GM21515 (cell line): ENCODE measurements around the gene ROBO4.

ENCODE experiments used
- ATAC-seq: cut with Tn5 transposase; IDR thresholded peaks from one replicate; pipeline ENCODE4 v1.9.1; 2021; ENCODE audit not compliant: unreplicated experiment

The ROBO4 gene

GRCh38 chr11:124844664-124845079 lies 53.0 kb downstream of the ROBO4 start:
- ATAC-seq: no peak

DNA sequence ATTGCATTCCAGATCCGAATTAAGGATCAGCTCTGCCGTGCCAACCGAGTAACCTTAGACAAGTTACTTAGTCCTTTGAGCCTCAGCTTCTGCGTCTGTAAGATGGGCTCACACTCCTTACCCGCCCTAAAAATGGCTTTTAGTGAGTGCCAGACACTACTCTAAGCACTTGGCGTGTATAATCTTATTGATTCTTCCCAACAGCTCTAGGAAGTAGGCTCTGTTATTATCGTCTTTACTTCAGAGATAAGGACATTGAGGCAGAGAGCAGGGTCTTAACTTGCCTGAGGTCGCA lies 54.1 kb downstream of the ROBO4 start:
- no peak for ATAC-seq

GRCh38 chr11:124842305-124842704 lies 55.4 kb downstream of the ROBO4 start:
- ATAC-seq: no peak

GRCh38 chr11:124841840-124842239 lies 55.8 kb downstream of the ROBO4 start:
- ATAC-seq: no peak

DNA sequence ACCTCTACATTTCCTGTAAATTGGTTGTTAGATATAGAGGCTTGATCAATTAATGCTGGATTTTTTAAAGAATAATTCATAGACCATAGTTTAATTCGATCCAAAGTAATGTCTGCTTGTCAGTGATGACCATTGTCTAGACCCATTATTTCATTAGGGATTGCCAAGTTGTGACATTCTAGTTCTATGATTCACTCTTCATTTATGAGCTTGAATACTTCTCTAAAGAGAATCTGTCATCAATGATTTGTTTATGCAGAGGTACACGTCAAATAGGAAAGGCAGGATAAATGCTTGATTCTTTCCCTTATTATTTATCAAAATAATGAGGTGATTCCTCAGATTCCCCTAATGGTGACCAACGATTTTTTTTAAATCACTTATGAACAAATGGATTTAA lies 56.5 kb downstream of the ROBO4 start:
- ATAC-seq: no peak

DNA sequence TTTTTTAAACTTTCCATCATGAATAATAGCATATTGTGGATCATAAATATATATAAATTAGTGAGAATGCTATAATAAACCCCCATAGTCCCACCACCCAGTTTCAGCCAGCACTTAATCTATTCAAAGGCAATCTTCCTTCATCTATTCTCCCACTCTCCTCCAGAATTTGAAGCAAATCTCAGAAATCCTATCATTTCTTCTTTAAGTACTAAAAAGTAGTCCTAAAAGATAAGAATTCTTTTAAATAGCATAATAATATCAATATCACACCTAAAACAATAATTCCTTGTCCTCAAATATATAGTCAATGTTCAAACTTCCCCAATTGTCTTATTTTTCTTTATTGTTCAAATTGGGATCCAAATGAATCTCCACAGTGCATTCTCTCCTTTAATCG lies 57.0 kb downstream of the ROBO4 start:
- no peak for ATAC-seq

DNA sequence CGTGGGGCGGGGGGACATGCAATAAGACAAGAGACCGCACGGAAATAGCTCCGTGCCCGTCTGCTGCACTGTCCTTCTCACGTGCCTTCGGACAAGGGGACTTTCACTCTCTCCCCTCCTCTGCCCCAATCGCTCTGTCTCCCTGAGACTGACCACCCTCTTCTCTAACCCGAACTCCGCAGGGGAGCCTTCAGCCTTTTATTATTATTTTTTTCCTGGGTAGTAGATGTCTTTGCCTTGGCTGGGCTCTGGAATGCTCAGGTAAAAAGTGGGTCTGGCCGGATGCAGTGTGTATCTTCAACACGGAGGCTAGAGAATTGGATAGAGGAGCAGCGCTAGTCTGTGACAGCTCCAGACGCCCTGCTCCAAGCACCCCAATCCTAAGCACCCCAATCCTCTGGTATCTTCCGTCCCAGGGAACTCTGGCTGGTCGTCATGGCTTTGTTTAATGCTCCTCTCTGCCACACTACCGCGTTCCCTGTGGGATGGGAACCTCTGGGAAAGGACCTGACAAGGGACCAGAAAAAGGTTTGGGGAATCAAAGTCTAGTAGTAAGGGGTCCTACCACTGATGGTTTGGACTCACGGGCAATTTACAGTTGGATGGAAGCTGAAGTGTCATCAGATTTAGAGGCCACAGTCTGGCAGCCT lies 57.6 kb downstream of the ROBO4 start:
- ATAC-seq: no peak

GRCh38 chr11:124839128-124839971 lies 58.3 kb downstream of the ROBO4 start:
- ATAC-seq: no peak

DNA sequence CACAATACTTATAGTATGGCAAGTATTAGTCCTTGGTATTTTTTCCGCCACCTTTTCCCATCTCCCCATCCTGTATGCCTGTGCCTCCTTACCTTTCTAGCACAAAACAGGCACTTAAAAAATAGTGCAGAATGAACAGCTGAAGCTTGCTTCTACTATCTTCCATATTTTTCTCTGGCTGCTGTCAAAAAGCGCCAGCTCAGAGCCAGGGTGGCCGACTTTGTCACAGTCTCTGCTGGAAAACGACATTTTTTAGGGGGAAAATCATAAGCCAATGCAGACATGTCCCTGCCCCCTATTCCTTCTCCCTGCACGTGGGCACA lies 58.9 kb downstream of the ROBO4 start:
- ATAC-seq: no peak

GRCh38 chr11:124837491-124837856 lies 60.2 kb downstream of the ROBO4 start:
- ATAC-seq: no peak

GRCh38 chr11:124835918-124836317 lies 61.7 kb downstream of the ROBO4 start:
- no peak for ATAC-seq

- no peak for ATAC-seq
These were observed 63.0 kb downstream of the ROBO4 start for GRCh38 chr11:124834526-124835180.
